Suprapubic skin (tissue), 3 donors: Measurements from ENCODE around the gene NFYA.

Experiments
- CTCF ChIP-seq, 2 donors: fragments of 200-600 bp in 1 of 2; fragments of 450-650 bp in 1 of 2; sonication (generic) in 1 of 2; IDR thresholded peaks; one replicate each; pipeline ENCODE4 v1.5.1; 2016 to 2019; ENCODE audit warnings: antibody characterized with exemption in 2 of 2, mild to moderate bottlenecking in 1 of 2, moderate library complexity in 1 of 2
- POLR2AphosphoS5 ChIP-seq, 3 donors: sonication (generic); formaldehyde crosslinking; IDR thresholded peaks; one replicate each; pipeline ENCODE4 v1.6.1; 2017; ENCODE audit warnings: antibody characterized with exemption in 3 of 3

GRCh38 chr6:41072836-41073202 lies at the start of gene NFYA:
- TF ChIP-seq CTCF (IDR thresholded peaks at IDR 0.05) (no peak), POLR2AphosphoS5 (IDR thresholded peaks at IDR 0.05) (peak in 1 of 3 donors; percentile 17)
